Measurements from ENCODE around the gene TMEM168.
"Not testable (repeated sequence)": the region's sequence is repeated elsewhere in the genome, so short reads cannot be mapped to it uniquely, and the experiment has no call there.

TMEM168 gene

GRCh38 chr7:112781110-112781509 is 9.1 kb downstream of the TMEM168 start:
- DNase-seq, result no peak

- DNase-seq, result no peak
Observed at GRCh38 chr7:112779667-112780066, 10.5 kb downstream of the TMEM168 start.

DNA sequence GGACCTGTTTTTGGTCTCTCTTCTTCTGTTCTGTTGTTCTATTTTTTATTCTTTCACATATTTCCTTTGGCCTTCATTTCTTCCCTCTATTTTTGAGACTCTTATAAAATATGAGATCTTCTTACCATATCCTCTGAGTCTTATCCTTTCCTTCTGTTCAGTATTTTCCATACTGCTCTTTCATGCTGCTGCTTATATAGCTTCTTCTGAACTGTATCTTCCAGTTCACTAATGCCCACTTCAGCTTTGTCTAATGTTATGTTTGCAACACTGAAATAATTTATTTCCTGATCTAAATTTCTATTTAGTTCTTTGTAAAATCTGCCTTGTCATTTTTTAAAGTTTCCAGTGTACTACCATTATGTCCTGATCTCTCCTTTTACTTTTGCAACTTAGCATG is 12.8 kb downstream of the TMEM168 start:
- DNase-seq, result no peak

GRCh38 chr7:112771166-112771565 is 19.0 kb downstream of the TMEM168 start:
- DNase-seq, result no peak

GRCh38 chr7:112770051-112770450 is 20.1 kb downstream of the TMEM168 start:
- no peak for DNase-seq

GRCh38 chr7:112765105-112765504 is 25.1 kb downstream of the TMEM168 start:
- no peak for DNase-seq

DNA sequence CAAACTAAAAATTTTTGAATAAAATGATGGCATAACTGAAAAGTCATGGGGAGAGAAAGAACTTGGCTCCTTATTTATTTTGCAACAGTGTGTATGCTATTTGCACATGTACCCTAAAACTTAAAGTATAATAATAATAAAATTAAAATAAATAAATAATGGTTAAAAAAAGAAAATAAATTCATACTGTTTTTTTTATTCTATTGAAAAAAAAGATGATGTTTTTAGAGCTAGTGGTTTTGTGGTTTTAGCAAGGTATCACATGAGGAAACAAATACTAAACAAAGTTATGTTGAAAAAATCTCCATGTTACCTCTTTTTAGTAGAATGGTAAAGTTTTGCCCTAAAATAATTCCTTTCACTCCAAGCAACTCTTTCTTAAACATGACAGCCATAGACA is 26.2 kb downstream of the TMEM168 start:
- DNase-seq, result no peak

- no peak for DNase-seq
Observed at GRCh38 chr7:112763298-112763697, 26.9 kb downstream of the TMEM168 start.

GRCh38 chr7:112759905-112760304 is 30.3 kb downstream of the TMEM168 start:
- DNase-seq, result no peak

GRCh38 chr7:112757337-112757736 is 32.9 kb downstream of the TMEM168 start:
- no peak for DNase-seq

DNA sequence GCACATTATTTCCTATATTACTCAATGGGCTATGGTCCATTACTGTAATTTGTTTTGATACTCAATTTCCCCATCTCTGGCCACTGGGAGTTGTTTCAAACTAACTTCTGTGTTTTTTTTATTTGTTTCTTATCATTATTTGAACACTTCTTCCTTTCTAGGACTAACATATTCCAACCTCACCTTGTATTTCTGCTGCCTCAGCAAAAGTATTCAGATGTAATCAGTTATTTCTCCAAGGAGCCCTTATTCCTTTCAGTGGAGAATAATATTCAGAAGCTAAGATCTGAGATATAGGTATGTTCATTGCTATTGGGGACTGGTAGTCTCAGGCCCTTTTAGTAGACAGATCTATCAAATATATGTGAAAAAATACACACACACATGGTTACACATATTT is 36.9 kb downstream of the TMEM168 start:
- no peak for DNase-seq

GRCh38 chr7:112752576-112752975 is 37.6 kb downstream of the TMEM168 start:
- no peak for DNase-seq

DNA sequence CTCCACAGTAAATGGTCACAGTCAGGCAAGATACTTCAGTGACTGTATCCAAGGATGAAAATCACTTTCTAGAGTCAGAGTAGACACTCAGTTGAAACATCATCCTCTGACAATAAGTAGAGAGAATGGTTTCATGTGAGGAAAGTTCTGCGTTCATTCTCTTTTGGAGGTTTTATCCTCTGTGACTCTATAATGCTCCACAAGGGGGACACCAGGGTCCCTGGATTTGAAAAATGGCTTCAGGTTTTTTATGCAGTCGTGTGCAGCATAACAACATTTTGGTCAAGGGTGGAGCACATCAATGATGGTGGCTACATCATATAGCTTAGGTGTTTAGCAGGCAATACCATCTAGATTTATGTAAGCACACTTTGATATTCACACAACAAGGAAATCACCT is 40.4 kb downstream of the TMEM168 start:
- DNase-seq, result no peak

GRCh38 chr7:112748381-112748780 is 41.8 kb downstream of the TMEM168 start:
- no peak for DNase-seq

GRCh38 chr7:112745635-112746034 is 44.6 kb downstream of the TMEM168 start:
- DNase-seq, result no peak

DNA sequence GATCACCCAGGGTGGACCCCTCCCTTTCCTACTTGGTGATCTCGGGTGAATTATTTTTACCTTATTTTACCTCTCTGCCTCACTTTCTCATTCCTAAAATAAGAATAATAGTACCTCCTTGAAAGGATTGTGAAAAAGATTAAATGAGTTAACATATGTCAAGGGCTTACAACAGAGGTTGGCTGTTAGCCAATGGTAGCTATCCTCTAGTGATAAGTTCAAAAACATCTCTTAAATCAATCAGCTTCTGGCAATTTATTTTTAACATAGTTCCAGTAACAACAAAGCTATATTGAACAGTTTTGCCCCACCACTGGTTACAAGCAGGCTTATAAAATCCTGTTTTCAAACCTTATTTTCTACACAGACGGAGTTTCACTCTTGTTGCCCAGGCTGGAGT is 45.4 kb downstream of the TMEM168 start:
- no peak for DNase-seq

DNA sequence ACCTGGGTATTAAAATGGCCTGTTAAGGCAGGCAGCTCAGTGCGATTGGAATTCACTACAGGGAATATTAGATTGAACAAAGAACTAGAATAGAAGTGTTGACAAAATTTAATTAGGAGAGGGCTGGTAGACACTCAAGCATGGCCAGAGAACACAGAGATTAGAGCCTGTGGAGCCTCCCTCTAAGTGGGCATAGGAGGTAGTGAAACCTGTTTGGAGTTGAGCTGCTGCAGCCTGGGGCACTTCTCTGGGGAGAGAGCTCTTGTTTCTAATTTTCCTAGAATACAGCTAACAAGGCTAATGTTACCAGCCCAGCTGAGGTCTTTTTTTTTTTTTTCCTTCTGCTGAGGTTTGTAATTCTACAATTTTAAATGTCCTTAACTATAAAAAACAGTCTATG is 46.4 kb downstream of the TMEM168 start:
- DNase-seq, result no peak

DNA sequence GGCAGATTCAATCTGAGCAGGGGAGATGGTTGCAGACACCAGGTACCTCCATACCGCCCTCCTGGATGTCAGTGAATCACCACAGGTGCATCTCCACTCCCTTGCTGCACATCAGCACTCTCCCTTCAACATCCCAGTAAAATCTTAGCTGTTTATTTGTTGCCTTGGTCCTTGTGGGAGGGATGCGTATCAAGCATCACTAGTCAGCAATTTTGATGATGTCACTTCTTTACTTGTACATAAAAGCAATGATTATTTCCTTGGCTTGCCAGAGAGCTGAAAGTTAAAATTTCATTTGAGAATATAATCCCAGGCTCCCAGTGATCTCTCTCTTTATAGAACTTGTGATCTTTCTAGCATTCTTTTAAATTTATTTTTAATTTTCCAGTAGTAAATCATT is 49.5 kb downstream of the TMEM168 start:
- DNase-seq, result no peak

- no peak for DNase-seq
Observed at GRCh38 chr7:112739436-112740180, 50.6 kb downstream of the TMEM168 start.

GRCh38 chr7:112735261-112735660 is 54.9 kb downstream of the TMEM168 start:
- DNase-seq, result no peak

GRCh38 chr7:112731324-112731723 is 58.9 kb downstream of the TMEM168 start:
- DNase-seq, result not testable (repeated sequence)

DNA sequence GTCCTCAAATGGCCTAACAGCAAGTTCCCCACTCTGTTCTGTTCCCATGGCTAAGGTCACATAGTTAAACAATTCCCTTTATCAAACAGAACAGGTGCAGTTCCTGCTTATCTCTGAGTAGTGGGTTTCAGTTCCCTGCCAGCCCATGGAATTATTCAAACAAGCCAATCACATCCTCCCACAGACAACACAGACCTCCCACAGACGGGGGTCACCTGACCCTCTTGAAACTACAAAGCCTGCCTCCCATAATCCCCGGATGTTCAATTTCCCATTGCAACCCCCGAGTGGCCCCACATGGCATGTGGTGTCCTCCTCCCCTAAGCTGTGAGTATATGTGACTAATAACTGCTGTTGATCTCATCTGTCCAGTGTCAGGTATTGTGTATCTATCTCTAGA is 64.1 kb downstream of the TMEM168 start:
- DNase-seq, result no peak

DNA sequence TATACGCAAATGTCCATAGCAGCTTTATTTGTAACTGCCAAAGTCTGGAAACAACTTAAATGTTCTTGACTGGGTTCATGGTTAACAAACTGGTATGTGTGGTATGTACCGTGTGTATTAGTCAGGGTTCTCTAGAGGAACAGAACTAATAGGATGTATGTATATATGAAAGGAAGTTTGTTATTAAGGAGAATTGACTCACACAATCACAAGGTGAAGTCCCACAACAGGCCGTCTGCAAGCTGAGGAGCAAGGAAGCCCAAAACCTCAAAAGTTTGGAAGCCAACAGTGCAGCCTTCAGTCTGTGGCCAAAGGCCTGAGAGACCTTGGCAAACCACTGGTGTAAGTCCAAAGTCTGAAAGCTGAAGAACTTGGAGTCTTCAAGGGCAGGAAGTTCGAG is 66.8 kb downstream of the TMEM168 start:
- no peak for DNase-seq

DNA sequence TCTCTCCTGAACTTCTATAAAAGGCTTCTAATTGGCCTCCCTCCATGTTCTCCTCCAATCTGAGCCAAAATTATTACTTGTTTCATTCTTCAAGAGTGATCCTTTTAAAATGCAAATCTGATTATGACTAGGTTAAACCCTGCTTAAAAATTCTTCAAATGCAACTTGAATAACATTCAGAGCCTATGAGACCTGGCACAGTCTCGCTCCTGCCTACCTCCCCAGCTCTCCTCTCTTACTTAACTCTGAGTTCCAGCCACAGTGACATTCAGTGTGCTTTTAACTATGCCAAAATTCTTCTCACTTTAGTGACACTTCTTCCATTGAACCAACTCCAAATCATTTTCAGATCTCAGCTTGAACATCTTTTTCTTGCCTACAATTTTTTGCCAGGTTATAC is 68.8 kb downstream of the TMEM168 start:
- DNase-seq, result no peak

- DNase-seq, result no peak
Observed at GRCh38 chr7:112715525-112715924, 74.7 kb downstream of the TMEM168 start.

All from NCI-H1092 (cell line).